HCT116 (cell line): Measurements from ENCODE around the gene PDCD1LG2.

Experiments
- ELF1 ChIP-seq: IDR thresholded peaks from 2 replicates; pipeline ENCODE4 v1.6.1; 2012; ENCODE audit warnings: low read depth, borderline replicate concordance
- EZH2 ChIP-seq: fragments of 200-600 bp; sonication (generic); IDR thresholded peaks from 2 replicates; pipeline ENCODE4 v1.6.1; 2017; ENCODE audit warnings: antibody characterized with exemption, mixed run types
- POLR2A ChIP-seq: IDR thresholded peaks from 2 replicates; pipeline ENCODE4 v1.7.0; 2011; ENCODE audit warnings: borderline replicate concordance; ENCODE audit not compliant: insufficient read depth, insufficient read length; ENCODE audit errors: extremely low read depth
- YY1 ChIP-seq: IDR thresholded peaks from 2 replicates; pipeline ENCODE4 v1.6.1; 2011; ENCODE audit warnings: low read length, low read depth, moderate library complexity, mild to moderate bottlenecking; ENCODE audit not compliant: insufficient replicate concordance; ENCODE audit errors: extremely low read depth
- ZFX ChIP-seq: fragments of 450-650 bp; IDR thresholded peaks from 2 replicates; pipeline ENCODE4 v1.6.1; 2017
- ZNF274 ChIP-seq: fragments of 200-500 bp; sonication (Bioruptor generic); IDR thresholded peaks from 2 replicates; pipeline ENCODE4 v1.6.1; 2014; ENCODE audit warnings: mild to moderate bottlenecking, low read depth, low read length, inconsistent platforms
- TF ChIP-seq, protein P1 (sequence below): IDR thresholded peaks from 2 replicates; pipeline ENCODE4 v1.6.1; 2012
- TF ChIP-seq, protein P2 (sequence below), 3 experiments: fragments of 200-600 bp in 1 of 3; sonication (generic) in 1 of 3; IDR thresholded peaks in 2 of 3; conservative IDR thresholded peaks in 1 of 3; 2 replicates each; pipeline ENCODE4 v1.5.1; 2012 to 2017; ENCODE audit warnings: low read depth in 2 of 3, low read length in 2 of 3, antibody characterized with exemption in 1 of 3, borderline replicate concordance in 1 of 3, control low read depth in 1 of 3, mild to moderate bottlenecking in 1 of 3, mixed read lengths in 1 of 3, mixed run types in 1 of 3, moderate library complexity in 1 of 3; ENCODE audit not compliant: insufficient read depth in 1 of 3
- TF ChIP-seq, protein P3 (sequence below): IDR thresholded peaks from 2 replicates; pipeline ENCODE4 v1.6.1; 2012

DNA sequence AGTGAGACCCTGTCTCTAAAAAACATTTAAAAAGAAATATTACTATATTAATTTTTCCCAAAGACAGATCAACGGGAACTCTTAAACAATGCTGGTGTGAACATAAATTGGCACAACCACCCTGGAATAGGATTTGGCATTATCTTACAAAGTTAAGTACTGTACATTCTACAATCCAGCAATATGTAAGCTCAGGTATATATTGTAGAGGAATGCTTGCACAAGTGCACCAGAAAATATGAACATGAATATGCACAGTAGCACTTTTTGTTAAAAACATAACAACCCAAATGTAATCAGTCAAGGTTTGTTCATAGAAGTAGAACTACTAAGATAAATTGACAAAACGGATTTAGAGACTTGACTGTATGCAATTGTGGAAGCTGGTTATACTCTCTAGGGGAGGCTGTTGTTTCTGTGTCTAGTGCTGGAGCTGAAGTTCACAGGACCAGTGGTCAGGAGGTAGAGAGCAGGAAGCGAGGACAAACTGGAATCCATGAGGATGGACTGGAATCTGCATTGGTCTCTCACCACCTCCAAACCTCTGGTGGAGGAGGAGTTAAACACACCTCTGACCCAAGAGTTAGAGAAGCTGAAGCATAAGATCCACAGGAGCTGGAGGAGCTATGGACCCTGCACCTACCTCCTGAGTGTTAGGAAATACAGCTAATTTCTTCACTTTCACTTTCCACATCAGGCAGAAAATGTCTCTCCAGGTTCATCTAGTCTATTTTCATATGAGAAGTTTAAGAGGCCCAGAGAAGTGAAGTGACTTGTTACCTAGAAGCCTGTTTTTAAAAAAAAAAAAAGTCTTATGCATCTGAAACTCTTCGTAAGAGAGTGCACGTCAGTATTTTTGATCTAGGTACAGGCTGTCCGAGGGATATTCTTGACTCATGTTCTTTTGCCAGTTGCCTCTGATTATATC lies 98.2 kb downstream of the PDCD1LG2 start:
- no peak for TF ChIP-seq EZH2
- no peak for TF ChIP-seq ELF1
- no peak for TF ChIP-seq POLR2A
- TF ChIP-seq, protein P1, sequence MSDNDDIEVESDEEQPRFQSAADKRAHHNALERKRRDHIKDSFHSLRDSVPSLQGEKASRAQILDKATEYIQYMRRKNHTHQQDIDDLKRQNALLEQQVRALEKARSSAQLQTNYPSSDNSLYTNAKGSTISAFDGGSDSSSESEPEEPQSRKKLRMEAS, result no peak
- TF ChIP-seq YY1, result no peak
- TF ChIP-seq ZNF274, result no peak
- TF ChIP-seq, protein P2, sequence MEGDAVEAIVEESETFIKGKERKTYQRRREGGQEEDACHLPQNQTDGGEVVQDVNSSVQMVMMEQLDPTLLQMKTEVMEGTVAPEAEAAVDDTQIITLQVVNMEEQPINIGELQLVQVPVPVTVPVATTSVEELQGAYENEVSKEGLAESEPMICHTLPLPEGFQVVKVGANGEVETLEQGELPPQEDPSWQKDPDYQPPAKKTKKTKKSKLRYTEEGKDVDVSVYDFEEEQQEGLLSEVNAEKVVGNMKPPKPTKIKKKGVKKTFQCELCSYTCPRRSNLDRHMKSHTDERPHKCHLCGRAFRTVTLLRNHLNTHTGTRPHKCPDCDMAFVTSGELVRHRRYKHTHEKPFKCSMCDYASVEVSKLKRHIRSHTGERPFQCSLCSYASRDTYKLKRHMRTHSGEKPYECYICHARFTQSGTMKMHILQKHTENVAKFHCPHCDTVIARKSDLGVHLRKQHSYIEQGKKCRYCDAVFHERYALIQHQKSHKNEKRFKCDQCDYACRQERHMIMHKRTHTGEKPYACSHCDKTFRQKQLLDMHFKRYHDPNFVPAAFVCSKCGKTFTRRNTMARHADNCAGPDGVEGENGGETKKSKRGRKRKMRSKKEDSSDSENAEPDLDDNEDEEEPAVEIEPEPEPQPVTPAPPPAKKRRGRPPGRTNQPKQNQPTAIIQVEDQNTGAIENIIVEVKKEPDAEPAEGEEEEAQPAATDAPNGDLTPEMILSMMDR (IDR thresholded peaks at IDR 0.05 in 2 of 3, conservative IDR thresholded peaks at IDR 0.05 in 1 of 3; ENCODE audit: borderline replicate concordance in 1 of 3, insufficient read depth in 1 of 3, low read depth in 2 of 3, low read length in 2 of 3), result no peak
- TF ChIP-seq ZFX, result no peak
- TF ChIP-seq, protein P3, sequence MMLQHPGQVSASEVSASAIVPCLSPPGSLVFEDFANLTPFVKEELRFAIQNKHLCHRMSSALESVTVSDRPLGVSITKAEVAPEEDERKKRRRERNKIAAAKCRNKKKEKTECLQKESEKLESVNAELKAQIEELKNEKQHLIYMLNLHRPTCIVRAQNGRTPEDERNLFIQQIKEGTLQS, result no peak
